ENCODE measurements around the gene MTIF3. TPM values are rescaled to one million over a fixed set of nuclear protein-coding genes. Genes with fewer than 3 reads are reported as not detected.
A peak's percentile ranks its signal among the peaks of the same experiment; 100 is the strongest.

The MTIF3 gene
- total RNA-seq, 1 donor from 2014 or later = 29.6 TPM

DNA sequence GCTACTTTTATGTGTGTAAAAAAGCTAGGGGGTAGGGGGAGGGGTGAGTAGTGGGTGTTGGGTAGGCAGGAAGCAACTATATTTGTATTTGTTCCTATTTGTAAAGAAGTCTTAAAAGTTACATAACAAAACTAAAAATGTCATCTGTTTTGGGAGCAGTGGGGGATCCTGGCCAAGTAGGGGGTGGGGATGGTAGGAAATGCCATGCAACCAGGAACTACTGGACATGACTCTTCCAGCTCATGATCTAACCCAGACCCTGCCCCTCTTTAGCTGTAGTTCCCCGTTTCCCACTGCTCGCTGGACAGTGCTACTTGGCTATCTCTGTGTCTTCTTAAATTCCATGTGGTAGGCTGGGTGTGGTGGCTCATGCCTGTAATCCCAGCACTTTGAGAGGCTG, 22.7 kb downstream of the MTIF3 start:
- Histone ChIP-seq H4K20me1 (ENCODE audit: insufficient read depth, low read length) (peaks cover 25% of the 10 kb centered on the region), H3K4me3 (ENCODE audit: insufficient read depth, low read depth, low read length) (no peak overlapping the region), H3K9me3 (ENCODE audit: insufficient read depth, low read depth, low read length) (no peaks in the 10 kb centered on the region), H3K79me2 (ENCODE audit: insufficient read depth, low read length) (peaks cover 41% of the 10 kb centered on the region), H2AFZ (ENCODE audit: low read depth, low read length) (no peak overlapping the region), H3K4me2 (ENCODE audit: low read length) (peak overlapping the region; percentile 100), H3K27me3 (ENCODE audit: insufficient read depth, low read length) (peaks cover 6% of the 10 kb centered on the region), H3K9ac (ENCODE audit: low read length) (no peak overlapping the region), H3K36me3 (ENCODE audit: insufficient read depth, low read length) (peaks cover 24% of the 10 kb centered on the region), H3K4me1 (ENCODE audit: insufficient read depth, low read length) (peaks cover 31% of the 10 kb centered on the region), H3K27ac (ENCODE audit: low read depth, low read length) (no peak overlapping the region)
- H3K27me3 Mint-ChIP-seq (ENCODE audit: low read depth, unreplicated experiment) = peaks cover 5% of the 10 kb centered on the region
- H3K4me3 Mint-ChIP-seq (ENCODE audit: unreplicated experiment) = no peak overlapping the region
- TF ChIP-seq, protein P1, sequence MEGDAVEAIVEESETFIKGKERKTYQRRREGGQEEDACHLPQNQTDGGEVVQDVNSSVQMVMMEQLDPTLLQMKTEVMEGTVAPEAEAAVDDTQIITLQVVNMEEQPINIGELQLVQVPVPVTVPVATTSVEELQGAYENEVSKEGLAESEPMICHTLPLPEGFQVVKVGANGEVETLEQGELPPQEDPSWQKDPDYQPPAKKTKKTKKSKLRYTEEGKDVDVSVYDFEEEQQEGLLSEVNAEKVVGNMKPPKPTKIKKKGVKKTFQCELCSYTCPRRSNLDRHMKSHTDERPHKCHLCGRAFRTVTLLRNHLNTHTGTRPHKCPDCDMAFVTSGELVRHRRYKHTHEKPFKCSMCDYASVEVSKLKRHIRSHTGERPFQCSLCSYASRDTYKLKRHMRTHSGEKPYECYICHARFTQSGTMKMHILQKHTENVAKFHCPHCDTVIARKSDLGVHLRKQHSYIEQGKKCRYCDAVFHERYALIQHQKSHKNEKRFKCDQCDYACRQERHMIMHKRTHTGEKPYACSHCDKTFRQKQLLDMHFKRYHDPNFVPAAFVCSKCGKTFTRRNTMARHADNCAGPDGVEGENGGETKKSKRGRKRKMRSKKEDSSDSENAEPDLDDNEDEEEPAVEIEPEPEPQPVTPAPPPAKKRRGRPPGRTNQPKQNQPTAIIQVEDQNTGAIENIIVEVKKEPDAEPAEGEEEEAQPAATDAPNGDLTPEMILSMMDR (IDR thresholded peaks at IDR 0.05; ENCODE audit: insufficient read depth, low read depth, low read length) = no peak
- no peak for TF ChIP-seq EZH2 (IDR thresholded peaks at IDR 0.05; ENCODE audit: insufficient read depth, low read length)
- no peak overlapping the region for H3K27ac Mint-ChIP-seq (ENCODE audit: unreplicated experiment)
- DNase-seq (ENCODE audit: low read depth) (no peak), FAIRE-seq (no peak)
- H3K36me3 Mint-ChIP-seq (ENCODE audit: low read depth, unreplicated experiment) = peaks cover 19% of the 10 kb centered on the region
- peaks cover under 1% of the 10 kb centered on the region for H3K9me3 Mint-ChIP-seq (ENCODE audit: unreplicated experiment)
- H3K4me1 Mint-ChIP-seq (ENCODE audit: low read depth, unreplicated experiment) = peaks cover 26% of the 10 kb centered on the region

DNA sequence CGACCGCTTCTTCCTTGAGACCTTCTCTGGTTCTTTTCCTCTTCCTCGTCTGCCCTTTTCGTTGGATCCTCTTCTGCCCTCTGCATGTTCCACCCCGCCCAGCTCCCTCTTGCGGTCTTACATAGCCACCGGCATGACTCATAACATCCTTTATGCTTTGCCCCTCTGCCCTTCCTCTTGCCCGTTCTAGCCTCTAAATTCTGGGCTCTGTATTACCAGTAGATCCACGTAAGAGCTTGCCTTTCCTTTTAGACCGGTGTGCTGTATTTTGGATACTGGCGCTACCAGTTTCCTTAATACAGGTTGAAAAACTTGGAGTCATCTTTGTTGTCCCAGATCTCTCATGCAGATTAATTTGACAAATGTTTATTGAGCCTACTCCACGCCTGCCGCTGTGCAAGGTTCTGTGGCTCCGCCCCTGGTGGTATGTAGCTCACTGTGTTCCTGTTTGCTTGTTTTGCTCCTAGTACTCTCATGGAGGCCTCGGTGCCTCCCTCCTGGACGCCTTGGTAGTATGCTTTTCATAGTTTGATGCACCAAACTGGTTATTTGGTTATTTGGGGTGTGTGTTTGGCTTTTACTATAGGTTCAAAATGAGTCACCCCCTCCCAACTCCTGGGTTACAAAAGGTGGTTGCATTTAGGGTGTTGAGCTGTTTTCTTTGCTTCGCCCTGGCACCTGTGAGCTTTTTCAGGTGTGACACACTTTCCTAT, 24.3 kb downstream of the MTIF3 start:
- FAIRE-seq (peak; percentile 55), DNase-seq (ENCODE audit: low read depth) (peak; percentile 77)
- Mint-ChIP-seq H3K27me3 (ENCODE audit: low read depth, unreplicated experiment) (peaks cover 7% of the 10 kb centered on the region), H3K4me1 (ENCODE audit: low read depth, unreplicated experiment) (peaks cover 26% of the 10 kb centered on the region), H3K36me3 (ENCODE audit: low read depth, unreplicated experiment) (peaks cover 16% of the 10 kb centered on the region), H3K9me3 (ENCODE audit: unreplicated experiment) (peaks cover 2% of the 10 kb centered on the region), H3K4me3 (ENCODE audit: unreplicated experiment) (peak overlapping the region; percentile 85), H3K27ac (ENCODE audit: unreplicated experiment) (peak overlapping the region; percentile 87)
- H3K4me2 ChIP-seq (ENCODE audit: low read length) = peak overlapping the region; percentile 100
- H3K9me3 ChIP-seq (ENCODE audit: insufficient read depth, low read depth, low read length) = no peaks in the 10 kb centered on the region
- peak overlapping the region; percentile 1 for H3K27ac ChIP-seq (ENCODE audit: low read depth, low read length)
- H3K9ac ChIP-seq (ENCODE audit: low read length) = peak overlapping the region; percentile 84
- H3K27me3 ChIP-seq (ENCODE audit: insufficient read depth, low read length) = peaks cover 6% of the 10 kb centered on the region
- H3K4me3 ChIP-seq (ENCODE audit: insufficient read depth, low read depth, low read length) = peak overlapping the region; percentile 83
- peaks cover 11% of the 10 kb centered on the region for H3K36me3 ChIP-seq (ENCODE audit: insufficient read depth, low read length)
- H3K79me2 ChIP-seq (ENCODE audit: insufficient read depth, low read length) = peaks cover 41% of the 10 kb centered on the region
- H3K4me1 ChIP-seq (ENCODE audit: insufficient read depth, low read length) = peaks cover 31% of the 10 kb centered on the region
- peaks cover 25% of the 10 kb centered on the region for H4K20me1 ChIP-seq (ENCODE audit: insufficient read depth, low read length)
- TF ChIP-seq, protein P1 (IDR thresholded peaks at IDR 0.05; ENCODE audit: insufficient read depth, low read depth, low read length) = peak; percentile 12
- no peak for TF ChIP-seq EZH2 (IDR thresholded peaks at IDR 0.05; ENCODE audit: insufficient read depth, low read length)
- peak overlapping the region; percentile 40 for H2AFZ ChIP-seq (ENCODE audit: low read depth, low read length)

Data from astrocyte (in vitro differentiated cells and primary cell).